ENCODE data around the gene PDCD2L.

DNA sequence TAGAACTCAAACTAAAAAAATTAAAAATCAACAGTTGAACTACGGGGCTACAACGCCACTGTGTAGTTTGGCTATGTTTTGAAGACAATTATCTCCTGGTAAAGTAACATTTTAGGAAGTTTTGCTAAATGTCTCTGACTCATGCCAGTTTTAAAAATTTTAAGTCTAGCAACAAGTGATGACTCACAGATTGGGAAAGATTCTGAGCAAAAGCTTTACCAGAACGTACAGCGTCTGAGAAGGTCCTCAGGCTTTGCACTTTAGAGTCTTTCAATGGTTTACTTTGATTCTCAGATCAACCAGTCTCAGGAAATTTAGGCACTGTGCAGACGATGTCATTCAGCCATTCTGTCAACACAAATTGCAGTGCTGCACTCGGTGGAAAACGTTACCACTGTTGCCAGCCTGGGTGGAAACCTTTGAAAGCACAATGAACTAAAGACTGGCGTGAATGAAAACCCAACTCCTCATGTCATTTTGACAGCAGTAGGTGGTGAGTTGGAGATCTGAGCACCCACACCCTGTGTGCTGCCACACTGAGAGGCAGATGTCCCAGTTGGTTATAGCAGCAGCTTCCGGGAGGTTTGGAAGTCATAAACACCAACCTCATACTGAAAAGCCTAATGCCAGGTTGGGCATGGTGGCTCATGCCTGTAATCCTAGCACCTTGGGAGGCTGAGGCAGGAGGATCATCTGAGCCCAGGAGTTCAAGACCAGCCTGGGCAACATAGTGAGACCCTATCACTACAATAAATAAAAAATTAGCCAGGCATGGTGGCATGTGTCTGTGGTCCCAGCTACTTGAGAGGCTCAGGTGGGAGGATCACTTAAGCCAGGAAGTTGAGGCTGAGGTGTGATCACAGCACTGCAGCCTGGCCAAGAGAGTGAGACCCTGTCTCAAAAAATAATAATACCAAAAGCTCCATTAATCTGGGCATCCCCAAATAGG lies 71.1 kb downstream of the PDCD2L start:
- TF ChIP-seq, protein P1, sequence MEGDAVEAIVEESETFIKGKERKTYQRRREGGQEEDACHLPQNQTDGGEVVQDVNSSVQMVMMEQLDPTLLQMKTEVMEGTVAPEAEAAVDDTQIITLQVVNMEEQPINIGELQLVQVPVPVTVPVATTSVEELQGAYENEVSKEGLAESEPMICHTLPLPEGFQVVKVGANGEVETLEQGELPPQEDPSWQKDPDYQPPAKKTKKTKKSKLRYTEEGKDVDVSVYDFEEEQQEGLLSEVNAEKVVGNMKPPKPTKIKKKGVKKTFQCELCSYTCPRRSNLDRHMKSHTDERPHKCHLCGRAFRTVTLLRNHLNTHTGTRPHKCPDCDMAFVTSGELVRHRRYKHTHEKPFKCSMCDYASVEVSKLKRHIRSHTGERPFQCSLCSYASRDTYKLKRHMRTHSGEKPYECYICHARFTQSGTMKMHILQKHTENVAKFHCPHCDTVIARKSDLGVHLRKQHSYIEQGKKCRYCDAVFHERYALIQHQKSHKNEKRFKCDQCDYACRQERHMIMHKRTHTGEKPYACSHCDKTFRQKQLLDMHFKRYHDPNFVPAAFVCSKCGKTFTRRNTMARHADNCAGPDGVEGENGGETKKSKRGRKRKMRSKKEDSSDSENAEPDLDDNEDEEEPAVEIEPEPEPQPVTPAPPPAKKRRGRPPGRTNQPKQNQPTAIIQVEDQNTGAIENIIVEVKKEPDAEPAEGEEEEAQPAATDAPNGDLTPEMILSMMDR (conservative IDR thresholded peaks at IDR 0.05; ENCODE audit: low read depth, low read length), result no peak
- TF ChIP-seq EZH2 (IDR thresholded peaks at IDR 0.05; ENCODE audit: borderline replicate concordance, low read depth, low read length, poor library complexity, severe bottlenecking), result no peak
